HG03378 (cell line): ENCODE measurements around the gene STX5.
"Not testable (repeated sequence)": the region's sequence is repeated elsewhere in the genome, so short reads cannot be mapped to it uniquely, and the experiment has no call there.

Source experiments
- ATAC-seq: cut with Tn5 transposase; IDR thresholded peaks from one replicate; pipeline ENCODE4 v1.9.1; 2021; ENCODE audit warnings: mild to moderate bottlenecking, moderate library complexity; ENCODE audit not compliant: unreplicated experiment

STX5 gene

DNA sequence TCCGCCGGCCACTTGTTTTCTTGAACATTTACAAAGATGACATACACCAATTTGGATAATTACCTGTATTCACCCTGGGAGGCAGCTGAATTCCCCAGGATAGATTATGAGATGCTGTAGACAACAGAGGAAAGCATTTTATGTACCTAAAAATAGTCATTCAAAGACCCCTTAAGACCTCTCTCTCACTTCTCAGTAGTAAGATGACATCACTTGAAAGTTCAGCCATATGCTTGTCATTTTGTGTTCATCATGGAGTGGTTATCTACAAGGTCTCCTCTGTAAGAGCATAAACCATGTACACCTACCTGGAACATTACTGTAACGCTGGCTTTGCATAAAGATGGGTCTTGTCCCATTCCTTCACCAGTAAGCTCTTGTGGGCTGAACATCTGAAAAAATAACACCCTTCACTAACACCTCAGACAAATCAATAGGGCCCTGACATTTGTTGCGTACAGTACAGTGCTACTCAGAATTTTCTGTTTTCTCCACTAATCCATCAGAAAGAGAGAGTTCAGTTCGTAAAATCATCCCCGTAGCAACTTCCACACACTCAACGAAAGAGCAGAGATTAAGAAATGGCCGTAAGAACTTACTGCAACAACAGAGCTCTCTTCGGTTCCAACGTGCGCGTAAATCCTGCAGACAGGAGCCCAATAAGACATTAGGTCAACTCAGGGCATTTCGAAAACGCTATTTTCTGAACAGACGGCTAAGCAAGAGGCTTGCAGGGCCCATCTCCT is 23.1 kb upstream of the STX5 start:
- no peak for ATAC-seq

- ATAC-seq: no peak
Observed at GRCh38 chr11:62854013-62854824, 22.4 kb upstream of the STX5 start.

GRCh38 chr11:62853279-62853965 is 21.6 kb upstream of the STX5 start:
- ATAC-seq: no peak

DNA sequence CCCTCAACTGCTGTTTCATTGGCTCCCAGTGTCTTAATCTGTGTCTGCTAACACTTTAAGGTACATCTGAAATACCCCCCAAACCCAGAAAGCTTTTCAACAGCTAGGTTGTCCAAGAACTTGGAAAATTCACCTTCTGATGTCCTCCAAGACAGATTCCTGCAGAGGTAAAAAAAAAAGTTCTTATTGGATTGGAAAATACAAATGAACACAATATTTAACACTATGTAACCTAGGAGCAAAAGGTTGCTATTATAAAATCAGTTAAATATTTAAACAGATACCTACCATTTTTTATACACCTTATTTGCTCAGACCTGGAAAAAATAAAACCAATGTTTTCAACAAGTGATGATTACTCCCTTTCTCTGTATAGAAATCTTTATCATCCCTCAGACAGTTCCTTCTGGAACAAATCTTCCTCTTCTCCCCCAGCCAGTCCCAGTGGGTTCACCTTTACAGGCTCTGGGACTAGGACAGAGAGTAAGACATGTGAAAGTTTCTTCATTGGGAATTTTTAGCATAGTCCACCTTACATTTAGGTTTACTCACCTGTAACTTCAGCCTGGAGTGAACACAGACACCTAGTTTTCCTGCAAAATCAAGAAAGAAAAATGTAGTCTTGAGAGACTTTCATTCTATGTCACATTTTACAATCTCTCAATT is 20.8 kb upstream of the STX5 start:
- ATAC-seq: no peak

- ATAC-seq: no peak
Observed at GRCh38 chr11:62851807-62852522, 20.1 kb upstream of the STX5 start.

DNA sequence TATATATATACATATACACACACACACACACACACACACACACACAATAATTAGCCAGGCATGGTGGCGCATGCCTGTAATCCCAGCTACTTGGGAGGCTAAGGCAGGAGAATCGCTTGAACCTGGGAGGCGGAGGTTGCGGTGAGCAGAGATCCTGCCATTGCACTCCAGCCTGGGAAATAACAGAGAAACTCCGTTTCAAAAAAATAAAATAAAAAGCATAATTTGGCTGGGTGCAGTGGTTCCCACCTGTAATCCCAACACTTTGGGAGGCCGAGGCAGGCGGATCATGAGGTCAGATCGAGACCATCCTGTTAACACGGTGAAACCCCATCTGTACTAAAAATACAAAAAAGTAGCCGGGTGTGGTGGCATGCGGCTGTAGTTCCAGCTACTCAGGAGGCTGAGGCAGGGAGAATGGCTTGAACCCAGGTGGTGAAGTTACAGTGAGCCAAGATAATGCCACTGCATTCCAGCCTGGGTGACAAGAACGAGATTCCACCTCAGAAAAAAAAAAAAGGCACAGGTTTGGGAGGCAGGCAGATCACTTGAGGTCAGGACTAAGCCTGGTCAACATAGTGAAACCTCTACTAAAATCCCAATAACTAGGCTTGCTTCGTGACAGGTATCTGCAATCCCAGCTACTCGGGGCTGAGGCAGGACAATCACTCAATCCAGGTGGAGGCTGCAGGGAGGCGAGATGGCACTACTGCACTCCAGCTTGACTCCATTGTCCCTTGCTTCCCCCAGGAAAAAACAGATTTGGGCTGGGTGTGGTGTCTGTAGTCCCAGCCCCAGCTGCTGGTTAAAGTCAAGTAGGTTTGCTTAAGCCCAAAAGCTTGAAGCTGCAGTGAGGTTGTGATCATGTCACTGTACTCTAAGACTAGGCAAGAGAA is 19.3 kb upstream of the STX5 start:
- no peak for ATAC-seq

GRCh38 chr11:62847767-62848314 is 16.0 kb upstream of the STX5 start:
- no peak for ATAC-seq

DNA sequence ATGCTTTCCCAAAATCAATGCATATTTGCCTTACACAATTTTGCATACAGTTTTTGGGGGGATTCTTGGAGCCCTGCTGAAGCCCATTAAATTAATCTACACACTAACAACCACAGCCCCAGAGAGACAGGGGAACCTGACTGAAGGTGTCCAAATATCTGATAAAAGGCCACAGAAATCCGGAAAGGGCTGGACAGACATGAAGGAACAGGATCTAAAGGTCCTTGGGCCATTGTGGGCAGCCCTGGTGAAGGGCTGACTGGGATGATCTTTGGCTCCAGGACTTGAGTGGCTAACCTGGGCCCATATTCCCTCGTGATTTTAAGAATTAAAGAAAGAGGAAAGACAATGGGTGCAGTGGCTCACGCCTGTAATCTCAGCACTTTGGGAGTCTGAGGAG is 14.3 kb upstream of the STX5 start:
- ATAC-seq: no peak

DNA sequence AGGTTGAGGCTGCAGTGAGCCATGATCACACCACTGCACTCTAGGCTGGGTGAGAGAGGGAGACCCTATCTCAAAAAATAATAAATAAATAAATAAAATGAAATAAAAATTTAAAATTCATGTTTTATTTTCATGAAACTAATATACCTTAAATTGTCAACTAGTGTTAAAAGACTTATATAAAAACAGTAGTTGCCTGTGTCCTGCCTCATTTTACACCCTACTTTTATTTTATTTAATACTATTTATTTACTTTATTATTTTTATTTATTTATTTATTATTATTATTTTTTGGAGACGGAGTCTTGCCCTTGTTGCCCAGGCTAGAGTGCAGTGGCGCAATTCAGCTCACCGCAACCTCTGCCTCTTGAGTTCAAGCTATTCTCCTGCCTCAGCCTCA is 12.3 kb upstream of the STX5 start:
- ATAC-seq: no peak

DNA sequence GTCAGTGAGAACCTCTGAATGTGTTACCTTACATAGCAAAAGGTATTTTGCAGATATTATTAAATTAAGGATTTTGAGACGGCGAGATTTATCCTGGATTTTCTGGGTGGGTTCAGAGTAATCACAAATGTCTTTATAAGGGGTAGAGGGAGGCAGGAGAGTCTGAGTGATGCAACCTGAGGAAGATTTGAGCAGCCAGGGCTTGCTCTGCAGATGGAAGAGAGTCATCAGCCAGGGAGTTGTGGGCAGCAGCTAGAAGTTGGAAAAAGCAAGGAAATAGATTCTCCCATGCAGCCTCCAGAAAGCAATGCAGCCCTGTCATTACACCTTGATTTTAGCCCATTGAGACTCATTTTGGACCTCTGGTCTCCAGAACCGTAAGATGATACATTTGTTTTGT is 11.6 kb upstream of the STX5 start:
- ATAC-seq: no peak

DNA sequence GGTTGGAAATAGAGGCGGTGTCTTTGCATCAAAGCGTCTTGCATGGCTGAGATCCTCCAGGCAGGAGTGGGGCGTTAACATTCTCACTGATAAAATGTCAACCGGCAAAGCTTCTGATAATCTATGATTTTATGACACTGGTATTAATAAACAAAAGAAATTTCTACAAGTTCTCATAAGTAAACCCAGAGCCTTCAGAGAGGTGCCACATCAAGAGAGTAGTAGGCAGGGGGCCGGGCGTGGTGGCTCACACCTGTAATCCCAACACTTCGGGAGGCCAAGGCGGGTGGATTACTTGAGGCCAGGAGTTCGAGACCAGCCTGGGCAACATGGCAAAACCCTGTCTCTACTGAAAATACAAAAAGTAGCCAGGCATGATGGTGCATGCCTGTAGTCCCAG is 11.0 kb upstream of the STX5 start:
- ATAC-seq: not testable (repeated sequence)

GRCh38 chr11:62842171-62842741 is 10.4 kb upstream of the STX5 start:
- ATAC-seq: no peak

- ATAC-seq: peak; percentile 53
Observed at GRCh38 chr11:62841361-62842170, 9.7 kb upstream of the STX5 start.

DNA sequence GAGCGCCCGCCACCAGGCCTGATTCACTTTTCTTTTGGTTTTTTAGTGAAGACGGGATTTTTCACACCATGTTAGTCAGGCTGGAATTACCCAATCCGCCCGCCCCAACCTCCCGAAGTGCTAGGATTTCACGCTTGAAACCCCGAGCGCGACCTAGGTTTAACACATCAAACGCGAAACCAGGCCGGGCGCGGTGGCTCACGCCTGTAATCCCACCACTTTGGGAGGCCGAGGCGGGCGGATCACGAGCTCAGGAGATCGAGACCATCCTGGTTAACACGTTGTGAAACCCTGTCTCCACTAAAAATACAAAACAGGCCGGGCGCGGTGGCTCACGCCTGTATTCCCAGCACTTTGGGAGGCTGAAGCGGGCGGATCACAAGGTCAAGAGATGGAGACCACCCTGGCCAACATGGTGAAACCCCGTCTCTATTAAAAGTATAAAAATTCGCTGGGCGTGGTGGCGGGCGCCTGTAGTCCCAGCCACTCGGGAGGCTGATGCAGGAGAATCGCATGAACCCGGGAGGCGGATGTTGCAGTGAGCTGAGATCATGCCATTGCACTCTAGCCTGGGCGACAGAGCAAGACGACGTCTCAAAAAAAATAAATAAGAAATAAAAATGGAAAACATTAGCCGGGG is 9.0 kb upstream of the STX5 start:
- not testable (repeated sequence) for ATAC-seq

GRCh38 chr11:62839050-62839945 is 7.4 kb upstream of the STX5 start, which contains the start of gene WDR74:
Gene WDR74 (minus strand): TSS chr11:62839590. CDS start chr11:62839570, 20 bp downstream.
- peak; percentile 42 for ATAC-seq

DNA sequence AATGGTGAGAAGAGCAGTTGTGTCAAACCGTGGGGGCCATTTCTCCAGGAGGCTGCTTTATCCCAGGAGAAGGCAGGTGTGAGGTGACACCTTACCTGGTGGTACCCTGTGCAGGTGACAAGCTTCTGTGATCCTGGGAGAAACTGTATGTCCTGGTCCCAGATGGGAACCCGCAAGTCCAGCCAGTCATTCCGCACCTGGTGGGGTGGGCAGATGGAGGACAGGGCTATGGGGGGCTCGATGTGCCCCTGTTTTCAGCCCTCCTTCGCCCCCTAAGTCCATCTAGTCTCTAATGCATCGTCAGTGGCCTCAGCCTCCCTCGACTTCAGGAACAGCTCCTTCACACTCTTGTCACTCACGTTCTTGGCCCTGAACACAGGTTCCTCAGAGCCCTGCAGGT is 3.5 kb upstream of the STX5 start:
- no peak for ATAC-seq
